Nephron (organoid): Measurements from ENCODE around the gene METAP1D.

Source experiments
- H3K27ac Mint-ChIP-seq, 3 experiments: 2 replicates each; pipeline ENCODE4 v1.8.0; 2020; ENCODE audit warnings: mixed read lengths in 3 of 3, mild to moderate bottlenecking in 2 of 3, moderate library complexity in 1 of 3
- H3K27me3 Mint-ChIP-seq: 2 replicates; pipeline ENCODE4 v1.8.0; 2021; ENCODE audit warnings: low read depth, mild to moderate bottlenecking, moderate library complexity, mixed read lengths
- H3K36me3 Mint-ChIP-seq: 2 replicates; pipeline ENCODE4 v1.8.0; 2020; ENCODE audit warnings: low read depth, mixed read lengths
- H3K4me1 Mint-ChIP-seq: 2 replicates; pipeline ENCODE4 v1.8.0; 2020; ENCODE audit warnings: mixed read lengths
- H3K4me3 Mint-ChIP-seq, 3 experiments: 2 replicates each; pipeline ENCODE4 v1.8.0; 2020; ENCODE audit warnings: mild to moderate bottlenecking in 3 of 3, mixed read lengths in 3 of 3, moderate library complexity in 2 of 3
- H3K9me3 Mint-ChIP-seq: 2 replicates; pipeline ENCODE4 v1.8.0; 2020; ENCODE audit warnings: mixed read lengths
- CTCF ChIP-seq, 3 experiments: fragments of 200-600 bp; sonication (generic); IDR thresholded peaks; one replicate each; pipeline ENCODE4 v1.5.0; 2021; ENCODE audit warnings: antibody characterized with exemption in 3 of 3; ENCODE audit not compliant: unreplicated experiment in 3 of 3

Gene METAP1D

GRCh38 chr2:172046866-172047565, 47.3 kb downstream of the METAP1D start:
- H3K27me3 Mint-ChIP-seq, result no peaks in the 10 kb centered on the region
- no peak overlapping the region for H3K27ac Mint-ChIP-seq
- H3K9me3 Mint-ChIP-seq, result no peaks in the 10 kb centered on the region
- H3K4me1 Mint-ChIP-seq, result peaks cover 1% of the 10 kb centered on the region
- no peak for TF ChIP-seq CTCF (IDR thresholded peaks at IDR 0.05; ENCODE audit: unreplicated experiment in 3 of 3)
- H3K36me3 Mint-ChIP-seq, result no peaks in the 10 kb centered on the region
- no peak overlapping the region for H3K4me3 Mint-ChIP-seq

GRCh38 chr2:172047566-172048507, 48.1 kb downstream of the METAP1D start:
- no peak overlapping the region for H3K27ac Mint-ChIP-seq
- no peaks in the 10 kb centered on the region for H3K27me3 Mint-ChIP-seq
- peaks cover 9% of the 10 kb centered on the region for H3K4me1 Mint-ChIP-seq
- no peak overlapping the region for H3K4me3 Mint-ChIP-seq
- TF ChIP-seq CTCF (IDR thresholded peaks at IDR 0.05; ENCODE audit: unreplicated experiment in 3 of 3), result no peak
- no peaks in the 10 kb centered on the region for H3K36me3 Mint-ChIP-seq
- H3K9me3 Mint-ChIP-seq, result no peaks in the 10 kb centered on the region

- TF ChIP-seq CTCF (IDR thresholded peaks at IDR 0.05; ENCODE audit: unreplicated experiment in 3 of 3), result no peak
Observed at GRCh38 chr2:172048508-172049503, 49.1 kb downstream of the METAP1D start.

GRCh38 chr2:172049567-172050120, 49.9 kb downstream of the METAP1D start:
- Mint-ChIP-seq H3K4me1 (peaks cover 14% of the 10 kb centered on the region), H3K27me3 (no peaks in the 10 kb centered on the region), H3K27ac (no peak overlapping the region), H3K4me3 (no peak overlapping the region), H3K9me3 (no peaks in the 10 kb centered on the region), H3K36me3 (no peaks in the 10 kb centered on the region)
- TF ChIP-seq CTCF (IDR thresholded peaks at IDR 0.05; ENCODE audit: unreplicated experiment in 3 of 3), result no peak

More at GRCh38 chr2:172048508-172049503, 49.1 kb downstream of the METAP1D start:
- Mint-ChIP-seq H3K4me3 (no peak overlapping the region), H3K36me3 (no peaks in the 10 kb centered on the region), H3K4me1 (peaks cover 13% of the 10 kb centered on the region), H3K27ac (no peak overlapping the region), H3K27me3 (no peaks in the 10 kb centered on the region), H3K9me3 (no peaks in the 10 kb centered on the region)

- H3K36me3 Mint-ChIP-seq, result no peaks in the 10 kb centered on the region
- H3K27me3 Mint-ChIP-seq, result no peaks in the 10 kb centered on the region
- no peak overlapping the region for H3K4me3 Mint-ChIP-seq
- no peak for TF ChIP-seq CTCF (IDR thresholded peaks at IDR 0.05; ENCODE audit: unreplicated experiment in 3 of 3)
- H3K4me1 Mint-ChIP-seq, result peaks cover 14% of the 10 kb centered on the region
- peak overlapping the region in 1 of 3 experiments; percentile 61 for H3K27ac Mint-ChIP-seq
- no peaks in the 10 kb centered on the region for H3K9me3 Mint-ChIP-seq
Observed at GRCh38 chr2:172050479-172051125, 50.8 kb downstream of the METAP1D start.
